Bronchial epithelial cell (primary cell): ENCODE results near the gene WDR41. TPM values are rescaled to one million over a fixed set of nuclear protein-coding genes. Genes with fewer than 3 reads are reported as not detected.

Experiments
- DNase-seq: peaks from one replicate; pipeline ENCODE4 v3.0.0-alpha.2; 2010; ENCODE audit warnings: low read depth
- FAIRE-seq: peaks from 2 replicates; lab custom pipeline; 2011; peaks lifted over from hg19 to GRCh38; lab: Jason Lieb, UNC
- H3K27me3 ChIP-seq: 2 replicates; pipeline ENCODE4 v1.5.1; 2011; ENCODE audit warnings: low read length; ENCODE audit not compliant: control insufficient read depth, insufficient read depth
- H3K36me3 ChIP-seq: 2 replicates; pipeline ENCODE4 v1.5.1; 2011; ENCODE audit warnings: low read length; ENCODE audit not compliant: control insufficient read depth, insufficient read depth
- H3K4me3 ChIP-seq: 2 replicates; pipeline ENCODE4 v1.5.1; 2011; ENCODE audit warnings: mild to moderate bottlenecking, low read depth, low read length, control low read depth
- CTCF ChIP-seq: IDR thresholded peaks from 2 replicates; pipeline ENCODE4 v1.5.1; 2011; ENCODE audit warnings: mild to moderate bottlenecking, moderate library complexity, low read length, control low read depth, inconsistent platforms; ENCODE audit not compliant: insufficient read depth, severe bottlenecking
- total RNA-seq: library from RNA; depleted of rRNA; stranded (reverse); fragments of >200 nt; gene quantifications from 2 replicates; pipeline ENCODE4 v1.2.1, GENCODE V29; 2014

Gene WDR41
- total RNA-seq, 1 donor from 2014 or later: 148 TPM

GRCh38 chr5:77438071-77438470, 54.0 kb downstream of the WDR41 start:
- DNase-seq (no peak), FAIRE-seq (no peak)
- H3K4me3 ChIP-seq: no peak overlapping the region
- TF ChIP-seq CTCF: no peak
- H3K27me3 ChIP-seq: no peaks in the 10 kb centered on the region
- peaks cover 7% of the 10 kb centered on the region for H3K36me3 ChIP-seq

- Histone ChIP-seq H3K27me3 (no peaks in the 10 kb centered on the region), H3K36me3 (peaks cover 7% of the 10 kb centered on the region), H3K4me3 (no peak overlapping the region)
- DNase-seq (no peak), FAIRE-seq (no peak)
- no peak for TF ChIP-seq CTCF
These were observed 54.9 kb downstream of the WDR41 start for GRCh38 chr5:77437194-77437593.

- TF ChIP-seq CTCF: no peak
- FAIRE-seq (no peak), DNase-seq (no peak)
- H3K36me3 ChIP-seq: peaks cover 3% of the 10 kb centered on the region
- H3K4me3 ChIP-seq: no peak overlapping the region
- H3K27me3 ChIP-seq: no peaks in the 10 kb centered on the region
These were observed 60.4 kb downstream of the WDR41 start for GRCh38 chr5:77431719-77432118.

GRCh38 chr5:77431286-77431685, 60.8 kb downstream of the WDR41 start:
- no peaks in the 10 kb centered on the region for H3K27me3 ChIP-seq
- DNase-seq (no peak), FAIRE-seq (no peak)
- no peak for TF ChIP-seq CTCF
- no peak overlapping the region for H3K4me3 ChIP-seq
- peaks cover 3% of the 10 kb centered on the region for H3K36me3 ChIP-seq

- Histone ChIP-seq H3K4me3 (no peak overlapping the region), H3K36me3 (peaks cover 2% of the 10 kb centered on the region), H3K27me3 (no peaks in the 10 kb centered on the region)
- no peak for FAIRE-seq
- TF ChIP-seq CTCF: no peak
- DNase-seq: no peak
These were observed 61.4 kb downstream of the WDR41 start for GRCh38 chr5:77430726-77431125.

GRCh38 chr5:77428526-77428925, 63.6 kb downstream of the WDR41 start:
- Histone ChIP-seq H3K36me3 (no peaks in the 10 kb centered on the region), H3K27me3 (no peaks in the 10 kb centered on the region), H3K4me3 (no peak overlapping the region)
- no peak for FAIRE-seq
- no peak for TF ChIP-seq CTCF
- no peak for DNase-seq
